Astrocyte (in vitro differentiated cells and primary cell): ENCODE results near the gene STON2.

Experiments used
- CTCF ChIP-seq: IDR thresholded peaks from 2 replicates; pipeline ENCODE4 v1.5.1; 2011; ENCODE audit warnings: low read depth, mild to moderate bottlenecking, inconsistent platforms, low read length, moderate library complexity; ENCODE audit not compliant: insufficient read depth
- EZH2 ChIP-seq: IDR thresholded peaks from 2 replicates; pipeline ENCODE4 v1.6.1; 2012; ENCODE audit warnings: mild to moderate bottlenecking, low read length, inconsistent platforms; ENCODE audit not compliant: insufficient read depth

GRCh38 chr14:81416194-81416952, 16.2 kb upstream of the STON2 start:
- no peak for TF ChIP-seq EZH2
- TF ChIP-seq CTCF: no peak
